SU-DHL-6 (cell line): Measurements from ENCODE around the gene RGS3.

Experiments used
- H2AFZ ChIP-seq: fragments of 200-600 bp; sonication (generic); 2 replicates; pipeline ENCODE4 v1.6.1; 2014; ENCODE audit warnings: low read depth, mild to moderate bottlenecking, moderate library complexity, mixed read lengths, antibody characterized with exemption, low read length; ENCODE audit not compliant: severe bottlenecking
- H3F3A ChIP-seq: fragments of 200-600 bp; shearing (Covaris generic); 2 replicates; pipeline ENCODE4 v1.6.0; 2016; ENCODE audit warnings: antibody characterized with exemption, mild to moderate bottlenecking; ENCODE audit not compliant: insufficient read depth
- H3K27ac ChIP-seq: fragments of 200-600 bp; sonication (generic); 2 replicates; pipeline ENCODE4 v1.5.1; 2016; ENCODE audit warnings: low read depth, mild to moderate bottlenecking, low read length, moderate library complexity, mixed read lengths
- H3K27me3 ChIP-seq: fragments of 200-600 bp; sonication (generic), shearing (Covaris generic); 2 replicates; pipeline ENCODE4 v1.6.0; 2014; ENCODE audit warnings: mild to moderate bottlenecking, low read length
- H3K36me3 ChIP-seq: fragments of 200-600 bp; sonication (generic); 2 replicates; pipeline ENCODE4 v1.6.1; 2014; ENCODE audit warnings: mild to moderate bottlenecking, low read length, mixed read lengths
- H3K4me2 ChIP-seq: fragments of 300-600, 200-600 bp; shearing (Covaris generic), sonication (generic); 2 replicates; pipeline ENCODE4 v1.6.0; 2014; ENCODE audit warnings: low read length, low read depth, mild to moderate bottlenecking; ENCODE audit not compliant: poor library complexity, severe bottlenecking
- H3K4me3 ChIP-seq: fragments of 200-600 bp; sonication (generic); 2 replicates; pipeline ENCODE4 v1.5.1; 2014; ENCODE audit warnings: antibody characterized with exemption, low read length, mild to moderate bottlenecking, mixed read lengths; ENCODE audit not compliant: insufficient read depth, poor library complexity, severe bottlenecking
- H3K79me2 ChIP-seq: fragments of 200-600 bp; sonication (generic); 2 replicates; pipeline ENCODE4 v1.6.1; 2014; ENCODE audit warnings: mild to moderate bottlenecking, low read length, moderate library complexity; ENCODE audit not compliant: insufficient read depth
- H3K9ac ChIP-seq: fragments of 200-600 bp; sonication (generic); 2 replicates; pipeline ENCODE4 v1.7.0; 2014; ENCODE audit warnings: mild to moderate bottlenecking, low read length
- H3K9me2 ChIP-seq: fragments of 200-600 bp; sonication (generic); replicated peaks from 2 replicates; pipeline ENCODE4 v1.6.1; 2014; ENCODE audit warnings: low read length; ENCODE audit not compliant: insufficient read depth
- H3K9me3 ChIP-seq: fragments of 200-600 bp; sonication (generic); 2 replicates; pipeline ENCODE4 v1.6.1; 2014; ENCODE audit warnings: low read length, mixed read lengths; ENCODE audit not compliant: insufficient read depth
- H4K20me1 ChIP-seq: fragments of 200-600 bp; sonication (generic); 2 replicates; pipeline ENCODE4 v1.6.1; 2014; ENCODE audit warnings: low read depth, mild to moderate bottlenecking, antibody characterized with exemption, low read length, moderate library complexity, mixed read lengths
- EZH2phosphoT487 ChIP-seq: fragments of 200-600 bp; sonication (generic), shearing (Covaris generic); conservative IDR thresholded peaks from 2 replicates; pipeline ENCODE4 v1.6.1; 2018; ENCODE audit warnings: mild to moderate bottlenecking, antibody characterized with exemption, low read length, moderate library complexity, mixed read lengths
- TF ChIP-seq, protein P1 (sequence below): fragments of 200-600 bp; sonication (generic); IDR thresholded peaks from one replicate; pipeline ENCODE4 v1.5.1; 2017; ENCODE audit warnings: antibody characterized with exemption, mild to moderate bottlenecking, low read length, moderate library complexity; ENCODE audit not compliant: insufficient read depth, poor library complexity, severe bottlenecking

Gene RGS3

DNA sequence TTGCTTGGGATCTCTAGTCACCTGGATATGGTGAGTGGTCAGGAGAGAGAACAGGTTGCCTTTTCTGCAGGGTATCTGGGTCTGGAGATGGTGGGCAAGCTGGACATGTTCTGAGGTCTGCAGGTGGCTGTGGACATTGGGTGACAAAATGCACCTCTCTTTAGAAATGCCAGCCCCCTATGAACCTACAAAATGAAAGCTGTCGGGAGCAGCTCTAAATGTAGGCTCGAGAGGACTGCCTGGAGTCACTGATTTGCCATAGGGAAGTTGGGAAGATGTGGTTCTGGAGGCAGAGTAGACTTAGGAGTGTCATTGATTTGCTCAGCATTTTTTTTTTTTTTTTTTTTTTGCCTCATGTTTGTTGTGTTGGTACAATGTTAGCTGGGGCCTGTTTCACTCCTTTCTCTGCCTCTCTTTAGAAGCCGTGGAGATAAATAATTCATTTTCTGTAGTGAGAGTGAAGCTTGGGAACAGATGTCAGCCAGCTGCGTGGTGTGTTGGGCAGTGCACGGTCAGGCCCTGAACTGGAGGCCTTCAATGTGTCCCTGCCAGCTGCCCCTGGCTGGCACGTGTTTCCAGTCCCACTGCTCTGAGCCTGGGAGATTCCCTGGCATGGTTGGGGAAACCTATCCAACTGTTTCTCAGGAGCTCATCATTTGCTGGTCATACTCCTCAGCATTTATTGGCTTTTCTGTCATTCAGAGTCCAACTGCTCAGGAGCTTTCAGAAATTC, 5.4 kb downstream of the RGS3 start:
- no peaks in the 10 kb centered on the region for H3K79me2 ChIP-seq

DNA sequence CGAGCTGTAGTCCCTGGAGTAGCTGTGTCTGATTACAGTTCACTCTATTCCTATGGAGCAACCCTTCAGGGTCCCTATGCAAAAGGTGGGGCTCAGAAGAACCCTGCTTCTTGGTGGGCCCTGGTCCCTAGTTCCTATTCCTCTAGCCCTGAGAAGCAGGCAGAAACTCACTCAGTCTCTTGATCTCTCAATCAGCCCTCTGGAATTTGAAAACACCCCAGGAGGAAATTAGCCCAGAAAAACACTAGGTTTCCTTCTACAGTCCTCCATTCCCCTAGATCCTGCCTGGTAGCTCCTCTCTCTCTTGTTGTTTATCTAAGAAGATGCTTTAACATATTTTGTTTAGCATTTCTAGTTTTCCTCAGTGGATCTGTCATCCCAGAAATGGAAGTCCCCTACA, 7.6 kb downstream of the RGS3 start:
- Histone ChIP-seq H3K9ac (no peak overlapping the region), H3K4me2 (no peak overlapping the region), H3K9me3 (no peaks in the 10 kb centered on the region), H3K79me2 (no peaks in the 10 kb centered on the region), H4K20me1 (no peaks in the 10 kb centered on the region), H3K36me3 (no peaks in the 10 kb centered on the region), H3K27ac (no peak overlapping the region), H3K9me2 (no peaks in the 10 kb centered on the region), H3F3A (no peaks in the 10 kb centered on the region), H2AFZ (no peak overlapping the region), H3K4me3 (no peak overlapping the region), H3K27me3 (no peaks in the 10 kb centered on the region)
- TF ChIP-seq, protein P1, sequence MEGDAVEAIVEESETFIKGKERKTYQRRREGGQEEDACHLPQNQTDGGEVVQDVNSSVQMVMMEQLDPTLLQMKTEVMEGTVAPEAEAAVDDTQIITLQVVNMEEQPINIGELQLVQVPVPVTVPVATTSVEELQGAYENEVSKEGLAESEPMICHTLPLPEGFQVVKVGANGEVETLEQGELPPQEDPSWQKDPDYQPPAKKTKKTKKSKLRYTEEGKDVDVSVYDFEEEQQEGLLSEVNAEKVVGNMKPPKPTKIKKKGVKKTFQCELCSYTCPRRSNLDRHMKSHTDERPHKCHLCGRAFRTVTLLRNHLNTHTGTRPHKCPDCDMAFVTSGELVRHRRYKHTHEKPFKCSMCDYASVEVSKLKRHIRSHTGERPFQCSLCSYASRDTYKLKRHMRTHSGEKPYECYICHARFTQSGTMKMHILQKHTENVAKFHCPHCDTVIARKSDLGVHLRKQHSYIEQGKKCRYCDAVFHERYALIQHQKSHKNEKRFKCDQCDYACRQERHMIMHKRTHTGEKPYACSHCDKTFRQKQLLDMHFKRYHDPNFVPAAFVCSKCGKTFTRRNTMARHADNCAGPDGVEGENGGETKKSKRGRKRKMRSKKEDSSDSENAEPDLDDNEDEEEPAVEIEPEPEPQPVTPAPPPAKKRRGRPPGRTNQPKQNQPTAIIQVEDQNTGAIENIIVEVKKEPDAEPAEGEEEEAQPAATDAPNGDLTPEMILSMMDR, result no peak
- TF ChIP-seq EZH2phosphoT487, result no peak

More for the DNA sequence above, 5.4 kb downstream of the RGS3 start:
- Histone ChIP-seq H3K4me2 (no peak overlapping the region), H3F3A (no peaks in the 10 kb centered on the region), H3K4me3 (no peak overlapping the region), H3K9me3 (no peaks in the 10 kb centered on the region), H3K27ac (no peak overlapping the region), H4K20me1 (no peaks in the 10 kb centered on the region), H2AFZ (no peak overlapping the region), H3K27me3 (no peaks in the 10 kb centered on the region), H3K9me2 (no peaks in the 10 kb centered on the region), H3K9ac (no peak overlapping the region), H3K36me3 (no peaks in the 10 kb centered on the region)
- TF ChIP-seq EZH2phosphoT487, result no peak

DNA sequence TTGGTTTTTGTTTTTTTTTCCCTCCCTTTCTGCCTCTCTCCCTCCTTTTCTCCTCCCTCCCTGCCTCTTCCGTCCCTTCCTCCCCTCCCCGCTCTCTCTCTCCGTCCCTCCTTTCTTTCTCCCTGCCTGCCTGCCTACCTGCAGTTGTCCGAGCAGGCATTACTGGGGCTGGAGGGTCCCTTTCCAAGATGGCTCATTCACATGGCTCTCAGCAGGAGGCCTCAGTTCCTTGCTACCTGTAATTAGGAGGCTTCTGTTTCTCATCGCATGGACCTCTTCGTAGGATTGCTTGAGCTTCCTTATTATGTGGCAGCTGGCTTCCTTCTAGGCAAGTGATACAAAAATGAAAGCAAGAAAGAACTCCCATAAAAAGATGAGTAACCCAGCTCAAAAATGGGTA, 8.0 kb downstream of the RGS3 start:
- H3F3A ChIP-seq, result no peaks in the 10 kb centered on the region
- H2AFZ ChIP-seq, result no peak overlapping the region
- H3K9ac ChIP-seq, result no peak overlapping the region
- H3K36me3 ChIP-seq, result no peaks in the 10 kb centered on the region
- no peak overlapping the region for H3K27ac ChIP-seq
- no peak overlapping the region for H3K4me3 ChIP-seq
- no peaks in the 10 kb centered on the region for H4K20me1 ChIP-seq
- H3K79me2 ChIP-seq, result no peaks in the 10 kb centered on the region
- H3K9me3 ChIP-seq, result no peaks in the 10 kb centered on the region
- H3K27me3 ChIP-seq, result no peaks in the 10 kb centered on the region
- H3K9me2 ChIP-seq, result no peaks in the 10 kb centered on the region
- no peak overlapping the region for H3K4me2 ChIP-seq
- TF ChIP-seq, protein P1, result no peak
- no peak for TF ChIP-seq EZH2phosphoT487

DNA sequence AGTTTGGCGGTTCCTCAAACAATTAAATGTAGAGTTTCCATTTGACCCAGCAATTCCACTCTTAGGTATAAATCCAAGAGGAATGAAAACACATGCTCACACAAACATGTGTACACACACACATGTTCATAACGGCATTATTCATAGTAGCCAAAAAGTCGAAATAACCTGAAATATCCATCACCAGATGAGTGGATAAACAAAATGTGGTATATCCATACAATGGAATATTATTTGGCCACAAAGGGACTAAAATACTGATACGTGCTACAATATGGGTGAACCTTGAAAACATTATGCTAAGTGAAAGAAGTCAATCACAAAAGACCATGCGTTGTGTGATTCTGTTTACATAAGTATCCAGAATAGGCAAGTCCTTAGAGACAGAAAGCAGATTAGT, 8.7 kb downstream of the RGS3 start:
- no peaks in the 10 kb centered on the region for H3K9me2 ChIP-seq
- no peaks in the 10 kb centered on the region for H3F3A ChIP-seq
- H3K27ac ChIP-seq, result no peak overlapping the region
- H3K79me2 ChIP-seq, result no peaks in the 10 kb centered on the region
- H4K20me1 ChIP-seq, result no peaks in the 10 kb centered on the region
- no peak overlapping the region for H2AFZ ChIP-seq
- no peaks in the 10 kb centered on the region for H3K27me3 ChIP-seq
- TF ChIP-seq, protein P1, result no peak
- no peak for TF ChIP-seq EZH2phosphoT487
- no peaks in the 10 kb centered on the region for H3K9me3 ChIP-seq
- no peaks in the 10 kb centered on the region for H3K36me3 ChIP-seq
- H3K4me3 ChIP-seq, result no peak overlapping the region
- H3K4me2 ChIP-seq, result no peak overlapping the region
- H3K9ac ChIP-seq, result no peak overlapping the region
